ENCODE data around the gene ZIC2.

ZIC2 gene

DNA sequence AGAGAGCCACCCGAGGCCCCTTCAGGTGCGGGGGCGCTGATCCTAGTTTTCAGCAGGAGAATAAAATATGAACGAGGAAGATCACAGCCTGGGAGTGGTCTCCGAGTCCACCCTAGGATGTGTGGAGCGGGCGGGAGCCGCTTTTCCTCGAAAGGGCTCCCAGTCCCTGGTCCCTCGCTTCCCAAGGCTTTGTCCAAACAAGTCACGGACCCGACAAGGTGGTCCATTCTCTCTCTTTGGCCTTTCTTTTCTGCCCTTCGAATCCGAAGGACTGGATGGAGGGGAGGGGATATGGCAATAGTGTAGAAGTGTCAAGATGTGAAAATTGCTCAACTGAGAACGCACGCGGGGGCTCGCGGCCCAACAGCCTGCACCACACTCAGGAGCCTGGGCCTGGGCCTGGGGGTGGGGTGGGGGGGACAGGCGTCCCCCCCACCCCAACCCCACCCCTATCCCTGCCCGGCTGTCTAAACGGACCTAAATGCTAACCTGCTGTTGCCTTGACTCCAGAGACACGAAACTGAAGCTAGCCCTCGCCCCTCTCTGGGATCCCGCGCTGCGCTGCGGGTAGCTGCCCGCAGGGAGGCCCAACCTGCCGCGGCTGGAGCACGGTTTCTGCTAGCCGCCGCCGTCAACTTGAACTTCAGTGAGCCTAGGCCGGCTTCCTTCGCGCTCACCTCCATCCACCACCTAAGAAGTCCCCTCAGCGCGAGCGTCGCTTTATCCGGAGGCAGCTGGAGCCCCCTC, 7.1 kb downstream of the ZIC2 start:
- DNase-seq, result no peak

DNA sequence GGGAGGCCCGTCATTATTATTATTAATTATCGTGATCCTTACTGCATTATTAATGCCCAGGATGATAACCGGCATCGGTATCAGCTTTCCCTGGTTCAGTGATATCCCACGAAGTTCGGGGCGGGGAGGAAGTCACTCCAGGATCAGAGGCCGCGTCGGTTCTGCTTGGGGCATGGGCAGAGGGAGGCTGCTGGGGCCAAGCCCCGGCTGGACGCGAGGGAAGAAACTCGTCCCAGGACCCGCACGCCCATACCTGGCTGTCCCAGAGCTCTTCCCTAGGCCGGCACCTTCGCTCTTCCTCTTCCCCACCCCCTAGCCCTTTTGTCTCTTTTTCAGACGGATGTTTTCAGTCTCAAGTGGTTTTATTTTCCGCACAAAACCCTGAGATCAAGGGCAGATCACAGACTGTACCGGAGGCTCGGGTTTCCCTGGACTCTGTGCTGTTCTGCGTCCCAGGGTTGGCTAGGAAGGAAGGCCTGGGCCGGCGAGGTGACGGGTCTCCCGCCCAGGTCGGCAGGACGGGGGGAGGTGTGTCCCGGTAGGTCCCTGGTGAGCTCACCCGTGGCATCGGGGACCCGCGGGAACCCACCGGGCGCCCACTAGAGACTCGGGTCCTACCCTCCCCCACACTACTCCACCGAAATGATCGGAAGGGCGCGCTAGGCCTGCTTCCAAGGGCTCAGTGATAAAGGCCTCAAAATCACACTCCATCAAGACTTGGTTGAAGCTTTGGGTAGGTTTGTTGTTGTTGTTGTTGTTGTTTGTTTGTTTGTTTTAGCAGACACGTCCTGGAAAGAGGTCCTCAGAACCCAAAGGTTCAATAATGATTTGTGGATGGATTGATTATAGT, 7.9 kb downstream of the ZIC2 start:
- no peak for DNase-seq

DNA sequence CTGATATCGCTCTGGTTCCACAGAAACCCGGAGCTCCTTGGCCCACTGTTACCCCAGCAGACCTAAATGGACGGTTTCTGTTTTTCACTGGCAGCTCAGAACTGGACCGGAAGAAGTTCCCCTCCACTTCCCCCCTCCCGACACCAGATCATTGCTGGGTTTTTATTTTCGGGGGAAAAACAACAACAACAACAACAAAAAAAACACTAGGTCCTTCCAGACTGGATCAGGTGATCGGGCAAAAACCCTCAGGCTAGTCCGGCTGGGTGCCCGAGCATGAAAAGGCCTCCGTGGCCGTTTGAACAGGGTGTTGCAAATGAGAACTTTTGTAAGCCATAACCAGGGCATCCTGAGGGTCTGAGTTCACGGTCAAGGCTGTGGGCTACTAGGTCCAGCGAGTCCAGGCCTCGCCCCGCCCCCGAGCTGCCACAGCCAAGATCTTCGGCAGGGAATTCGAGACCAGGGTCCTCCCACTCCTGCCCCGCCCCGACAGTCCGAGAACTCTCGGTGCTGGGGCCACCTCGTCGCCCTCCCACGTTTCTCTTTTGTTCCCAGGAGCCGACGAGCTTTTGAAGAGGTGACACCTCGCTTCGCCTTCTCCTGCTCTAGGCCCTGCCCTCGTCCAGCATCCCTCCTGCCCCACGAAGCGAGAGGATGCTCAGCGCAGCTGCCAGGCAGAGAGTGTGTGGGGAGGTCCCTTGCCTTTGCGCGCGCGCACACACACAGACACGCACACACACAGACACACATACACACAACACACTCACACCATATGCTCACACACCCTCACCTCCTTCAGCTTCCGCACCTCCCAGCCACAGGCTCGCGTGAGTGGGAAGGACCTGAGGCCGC, 8.8 kb downstream of the ZIC2 start:
- DNase-seq, result no peak

DNA sequence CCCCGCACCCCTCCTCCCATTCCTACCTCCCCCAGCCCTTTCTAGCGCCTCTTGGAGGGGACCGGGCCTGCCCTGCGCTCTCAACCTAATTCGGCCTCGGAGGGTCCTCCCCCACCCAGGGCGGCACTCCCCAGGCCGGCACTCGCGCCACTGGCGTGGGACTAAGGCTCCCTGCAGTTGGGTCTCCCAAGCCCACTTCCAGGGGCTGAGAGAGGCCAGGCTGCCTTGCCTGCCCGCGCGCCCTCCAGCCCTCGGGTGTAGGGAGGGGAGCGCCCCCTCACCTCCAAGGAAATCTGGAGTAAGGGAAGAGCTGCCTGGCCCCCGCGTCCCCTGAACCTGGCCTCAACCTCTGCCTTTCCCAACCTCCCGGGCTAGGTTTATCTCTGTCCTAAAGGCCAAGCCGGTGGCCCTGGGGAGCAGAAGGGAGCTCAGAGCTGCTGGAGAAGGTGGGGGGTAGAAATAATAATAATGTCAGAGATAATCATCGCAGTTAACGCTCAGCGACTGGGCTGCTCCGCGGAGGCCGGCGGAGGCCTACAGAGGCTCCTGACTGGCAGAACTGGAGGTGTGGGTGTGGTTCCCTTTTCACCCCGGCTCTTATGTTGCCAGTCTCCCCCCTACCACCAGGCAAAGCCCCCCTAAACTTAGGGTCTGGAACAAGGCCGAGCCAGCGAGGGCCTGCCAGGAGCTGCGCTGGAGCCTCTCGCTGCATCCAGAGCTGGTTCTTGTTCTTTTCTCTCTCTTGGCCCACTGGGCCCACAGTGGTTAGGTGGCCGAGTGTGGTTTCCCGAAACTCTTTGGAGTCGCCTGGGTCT, 9.6 kb downstream of the ZIC2 start:
- DNase-seq, result no peak

DNA sequence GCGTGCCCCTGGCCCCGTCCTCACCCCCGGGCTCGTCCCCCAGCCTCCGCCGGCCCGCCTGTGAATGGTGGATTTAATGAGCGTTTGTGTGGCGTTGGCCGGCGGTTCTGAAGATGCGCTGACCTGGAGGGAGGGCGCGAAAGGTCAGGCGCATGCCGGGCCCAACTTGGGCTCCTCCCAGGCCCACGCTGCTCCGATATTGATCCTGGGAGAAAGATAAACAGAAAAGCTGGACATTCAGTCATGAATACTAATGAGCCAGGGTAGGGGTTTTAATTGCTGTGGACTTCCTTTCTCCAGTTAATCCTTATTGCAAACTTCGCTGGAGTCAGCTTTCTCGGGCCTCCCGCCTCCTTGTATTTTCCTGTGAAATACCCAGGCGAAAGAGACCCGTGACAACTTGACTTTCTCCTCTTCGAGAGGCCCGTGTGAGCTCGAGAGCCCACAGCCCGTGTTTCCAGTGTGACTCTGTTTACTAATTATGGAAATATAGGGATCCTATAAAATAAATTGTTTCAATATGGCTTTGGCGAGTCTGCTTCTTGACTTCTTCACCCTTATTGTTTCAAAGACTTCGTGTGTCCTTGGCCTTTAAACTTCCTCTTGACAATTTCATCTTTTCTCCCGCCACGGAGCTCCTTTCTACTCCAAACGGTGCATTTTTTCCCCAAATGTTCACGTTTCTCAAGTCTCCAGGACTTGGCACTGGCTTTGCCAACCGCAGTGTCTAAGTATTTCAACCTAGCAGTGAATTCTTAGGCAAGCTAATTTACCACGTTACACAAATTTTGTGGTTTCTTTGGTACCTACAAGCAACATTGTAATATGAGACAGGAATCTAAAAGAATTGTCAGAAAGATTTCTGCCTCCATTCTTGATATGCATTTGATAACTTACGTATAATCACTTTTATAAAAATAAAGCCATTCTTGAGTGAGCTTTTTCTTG, 10.5 kb downstream of the ZIC2 start:
- DNase-seq, result no peak

DNA sequence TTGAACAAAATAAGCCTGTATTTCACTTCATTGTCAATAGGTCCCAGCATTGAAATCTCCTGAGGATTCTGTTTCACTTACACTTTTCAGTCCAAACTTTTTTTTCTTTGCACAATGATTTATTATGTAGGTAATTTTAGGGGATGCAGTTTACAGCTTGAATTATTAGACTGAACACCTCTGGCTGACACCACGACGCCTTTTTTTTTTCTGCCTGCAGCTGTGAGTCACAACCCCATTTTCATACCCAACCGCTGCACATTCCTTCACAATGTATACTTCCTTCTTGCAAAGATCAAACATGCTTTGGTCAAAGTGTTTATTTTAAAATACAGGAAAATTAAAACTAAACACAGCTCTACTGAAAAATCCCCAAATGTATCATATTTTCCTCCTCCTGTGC, 11.4 kb downstream of the ZIC2 start:
- DNase-seq, result no peak

DNA sequence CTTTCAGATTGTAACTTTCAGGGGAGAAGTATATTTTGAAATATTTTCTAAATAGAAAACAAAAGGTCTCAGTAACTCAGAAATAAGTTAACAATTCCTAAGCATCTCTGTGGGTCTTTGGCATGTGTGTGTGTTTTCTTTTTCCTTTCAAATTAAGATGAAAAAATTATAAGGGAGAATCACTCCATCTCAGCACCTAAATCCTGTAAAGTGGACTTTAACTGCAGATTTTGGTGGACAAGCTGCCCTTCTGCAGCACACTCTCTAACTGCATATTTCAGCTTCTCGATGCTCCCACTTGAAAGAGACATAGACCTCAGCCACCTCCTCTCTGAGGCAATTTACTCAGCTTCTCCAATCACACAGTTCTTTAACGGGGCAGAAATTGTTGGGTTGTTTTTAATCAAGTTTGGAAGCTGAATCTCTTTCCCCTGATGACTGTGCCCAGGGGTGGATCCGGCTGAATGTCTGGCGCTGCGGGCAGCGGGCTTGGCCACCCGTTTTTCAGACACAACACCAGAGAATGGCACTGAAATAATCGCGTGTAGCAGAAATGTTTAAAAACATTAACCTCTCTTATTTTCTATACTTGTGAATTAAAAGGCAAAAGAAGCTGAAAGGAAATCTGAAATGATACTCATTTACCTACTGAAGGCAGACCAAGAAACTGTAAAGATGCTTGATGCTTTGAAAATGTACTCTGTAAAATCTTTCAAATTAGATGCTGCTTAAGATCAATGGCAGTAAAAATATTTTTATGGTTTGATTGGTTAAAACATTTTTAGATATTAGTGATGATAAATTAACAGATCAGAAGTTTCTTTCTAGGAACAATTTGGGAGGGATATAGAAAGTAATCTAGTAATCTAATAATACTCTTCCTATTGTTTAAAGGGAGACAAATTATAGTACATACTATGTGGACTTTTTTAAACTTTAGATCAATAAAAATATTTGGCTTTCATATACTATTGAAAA, 12.4 kb downstream of the ZIC2 start:
- no peak for DNase-seq

DNA sequence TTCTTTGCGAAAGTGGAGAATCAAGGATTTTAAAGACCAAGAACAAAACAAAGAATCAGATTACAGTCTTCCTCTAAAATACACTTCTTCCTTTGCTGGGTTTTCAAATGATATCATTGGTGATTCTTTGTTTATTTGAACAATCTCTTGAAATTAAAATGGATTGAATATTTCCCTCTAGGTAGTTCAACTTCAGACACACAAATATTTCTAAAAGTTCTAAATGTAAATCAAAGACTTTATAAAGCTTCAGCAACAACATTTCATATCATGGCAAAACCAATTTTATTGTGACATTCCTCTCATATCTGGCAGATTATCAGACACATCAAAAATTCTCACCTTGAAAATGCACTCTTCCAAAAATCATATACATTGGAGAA, 13.0 kb downstream of the ZIC2 start:
- DNase-seq, result no peak

DNA sequence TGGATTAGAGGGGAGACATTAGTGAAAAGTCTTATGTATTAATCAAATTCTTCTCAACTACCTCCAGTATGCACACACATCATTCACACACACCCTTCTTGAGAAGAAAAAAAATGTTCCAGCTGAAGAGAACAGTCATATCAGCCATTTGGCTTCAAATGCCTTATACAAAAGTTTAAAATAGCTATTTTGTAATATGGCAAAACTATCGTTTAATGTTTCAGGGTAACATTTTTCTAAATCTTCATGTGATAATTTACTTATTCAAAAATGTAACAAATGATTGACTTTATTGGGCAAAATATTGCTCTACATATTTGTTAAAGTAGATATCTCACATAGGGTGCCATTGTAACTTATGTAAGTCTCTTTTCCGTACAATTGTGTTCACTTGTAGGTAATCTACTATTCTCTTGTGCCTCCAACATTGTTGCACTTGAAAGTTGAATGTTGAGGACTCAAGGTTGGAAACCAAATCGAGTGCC, 13.6 kb downstream of the ZIC2 start:
- DNase-seq, result no peak

DNA sequence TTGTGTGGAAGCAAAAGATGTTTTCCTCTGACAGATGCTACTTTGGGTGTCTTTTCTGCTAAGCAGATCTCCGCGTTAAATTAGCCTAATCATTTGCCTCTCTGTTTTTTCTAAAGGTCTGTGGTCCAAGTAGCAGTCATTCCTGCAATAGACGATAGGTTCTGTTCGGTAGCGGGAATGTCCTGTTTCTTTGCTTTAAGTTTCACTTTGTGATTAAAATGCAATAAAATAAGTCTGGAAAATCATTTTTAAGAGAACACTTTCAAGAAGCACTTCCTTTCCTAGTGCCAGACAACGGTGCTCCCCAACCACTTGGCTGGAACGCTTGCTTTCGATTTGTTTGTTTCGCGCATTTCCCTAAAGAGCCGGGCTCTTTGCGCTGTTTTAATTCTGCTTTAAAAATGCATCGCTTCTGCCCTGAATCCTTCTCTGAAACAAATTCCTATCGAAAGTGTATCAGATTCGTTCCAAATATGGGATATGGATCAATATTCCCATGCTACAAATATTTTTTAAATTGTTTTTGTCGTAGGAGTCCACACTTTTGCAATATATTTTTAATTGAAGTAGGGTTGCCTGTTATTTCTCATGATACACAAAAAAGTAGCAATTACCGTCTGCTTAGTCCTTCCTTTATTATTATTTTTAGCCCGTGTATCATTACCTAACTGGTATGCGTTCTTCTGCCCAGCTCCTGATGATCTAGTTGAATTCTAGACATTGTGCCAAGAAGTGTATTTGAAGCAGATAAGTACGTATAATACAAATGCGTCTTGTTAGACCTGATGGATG, 14.2 kb downstream of the ZIC2 start:
- DNase-seq, result no peak

DNA sequence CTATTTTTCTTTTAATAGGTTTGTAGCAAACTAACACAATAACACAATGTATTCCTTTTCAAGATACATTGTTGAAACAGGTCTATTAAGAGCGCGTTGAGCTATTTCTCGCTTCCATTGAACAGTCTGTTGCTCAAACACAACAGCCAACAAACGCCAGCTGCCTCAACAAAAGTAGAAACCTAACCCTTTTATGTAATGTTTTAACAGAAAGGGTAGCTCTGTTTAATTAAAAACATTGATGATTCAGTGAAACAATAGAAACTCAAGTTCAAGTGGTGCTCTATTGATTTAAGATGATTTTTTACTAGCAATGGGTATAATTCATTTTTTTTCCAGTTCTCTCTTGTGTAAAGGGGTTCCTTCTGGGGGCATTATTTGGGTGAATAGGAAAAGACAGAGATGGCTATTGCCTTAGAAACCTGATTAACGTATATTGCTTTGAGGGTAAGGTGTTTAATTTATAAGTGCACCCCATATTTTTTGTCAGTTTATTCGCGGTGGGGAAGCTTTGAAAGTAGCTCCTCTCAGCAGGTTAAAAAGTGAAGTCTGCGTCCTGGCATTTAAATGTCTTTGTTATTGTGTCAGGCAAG, 14.9 kb downstream of the ZIC2 start:
- no peak for DNase-seq

DNA sequence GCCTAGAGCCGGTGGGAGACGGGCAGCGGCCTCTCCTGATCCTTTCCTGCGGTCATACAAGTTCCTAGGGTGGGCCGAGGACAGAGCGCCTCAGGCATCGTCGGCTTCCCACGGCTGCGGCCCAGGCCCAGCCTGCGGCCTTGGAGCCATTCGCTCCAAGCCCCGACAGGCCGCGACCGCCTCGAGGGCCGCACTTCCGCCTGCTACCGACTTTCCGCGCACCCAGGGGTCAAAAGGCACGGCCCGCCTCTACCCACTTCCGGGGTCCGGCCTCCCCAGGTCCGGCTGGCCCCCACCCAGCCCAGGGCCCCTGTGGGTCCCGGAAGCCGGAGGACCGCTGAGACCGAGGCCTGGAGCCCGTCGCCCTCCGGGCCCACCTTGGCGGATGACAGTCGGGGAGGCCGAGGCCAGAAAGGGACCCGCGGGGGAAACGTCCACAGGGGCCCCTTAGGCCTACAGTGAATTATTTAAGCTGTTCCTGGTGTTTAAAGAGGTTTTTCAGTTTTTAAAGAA, 16.2 kb downstream of the ZIC2 start:
- DNase-seq, result no peak

DNA sequence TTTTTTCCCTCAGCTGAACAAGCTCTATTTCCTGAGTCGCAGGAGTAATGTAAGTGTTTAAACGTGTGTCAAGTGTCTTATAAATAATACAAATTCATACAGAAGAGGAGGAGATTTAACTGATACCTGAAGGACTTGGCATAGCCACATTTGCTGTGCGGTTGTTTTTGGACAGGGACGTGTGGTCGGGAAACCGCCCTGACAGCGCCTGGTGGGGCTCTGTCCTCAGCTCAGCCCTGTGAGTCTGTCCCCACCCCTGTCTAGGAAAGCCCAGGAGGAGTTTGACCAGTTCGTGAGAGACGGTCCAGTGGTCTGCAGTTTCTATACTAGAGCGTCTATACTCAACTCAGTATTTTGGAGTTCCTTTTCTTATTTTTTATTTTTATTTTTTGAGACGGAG, 16.7 kb downstream of the ZIC2 start:
- no peak for DNase-seq

DNA sequence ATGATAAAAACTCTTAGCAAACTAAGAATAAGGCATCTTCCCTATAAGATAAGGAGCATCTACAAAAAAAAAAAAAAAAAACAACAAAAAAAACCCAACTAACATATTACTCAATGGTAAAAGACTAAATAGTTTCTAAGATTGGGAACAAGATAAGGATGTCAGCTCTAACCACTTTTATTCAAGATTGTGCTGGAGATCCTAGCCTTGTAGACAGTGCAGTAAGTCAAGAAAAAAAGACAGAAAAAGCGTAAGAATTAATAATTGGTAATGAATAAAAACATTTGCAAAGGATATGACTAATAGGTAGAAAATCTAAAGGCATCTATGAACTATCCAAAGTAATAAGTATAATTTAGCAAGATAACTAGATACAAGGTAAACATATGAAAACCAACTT, 33.0 kb downstream of the ZIC2 start:
- no peak for DNase-seq

DNA sequence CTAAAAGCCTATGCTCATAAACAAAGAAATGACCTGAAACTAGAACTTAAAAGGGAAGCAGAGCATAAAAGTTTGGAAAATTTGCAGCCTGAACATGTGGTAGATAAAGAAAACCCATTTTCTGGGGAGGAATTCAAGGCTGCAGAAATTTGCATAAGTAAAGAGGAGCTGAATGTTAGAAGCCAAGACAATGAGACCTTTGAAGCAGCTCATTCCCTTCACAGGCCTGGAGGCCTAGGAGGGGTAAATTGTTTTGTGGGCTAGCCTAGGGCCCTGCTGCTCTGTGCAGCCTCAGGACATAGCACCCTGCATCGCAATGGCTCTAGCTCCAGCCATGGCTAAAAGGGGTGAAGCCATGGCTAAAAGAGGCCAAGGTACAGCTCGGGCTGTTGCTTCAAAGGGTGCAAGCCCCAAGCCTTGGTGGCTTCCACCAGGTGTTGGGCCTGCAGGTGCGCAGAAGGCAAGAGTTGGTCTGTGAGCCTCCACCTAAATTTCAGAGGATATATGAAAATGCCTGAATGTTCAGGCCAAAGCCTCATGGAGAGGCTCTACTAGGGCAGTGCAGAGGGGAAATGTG, 38.3 kb downstream of the ZIC2 start:
- DNase-seq, result no peak

DNA sequence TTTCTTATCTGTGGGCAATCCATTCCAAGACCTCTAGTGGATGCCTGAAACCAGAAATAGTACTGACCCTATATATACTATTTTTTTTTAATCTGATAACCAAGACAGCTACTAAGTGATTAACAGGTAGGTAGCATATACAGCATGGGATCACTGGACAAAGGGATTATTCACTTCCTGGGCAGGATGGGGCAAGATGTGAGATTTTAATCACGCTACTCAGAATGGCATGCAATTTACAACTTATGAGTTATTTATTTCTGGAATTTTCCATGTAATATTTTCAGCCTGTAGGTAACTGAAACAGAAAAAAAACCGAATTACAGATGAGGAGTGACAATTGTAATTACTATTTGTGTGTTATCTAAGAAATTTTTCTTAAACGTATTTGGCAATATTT, 41.2 kb downstream of the ZIC2 start:
- no peak for DNase-seq

DNA sequence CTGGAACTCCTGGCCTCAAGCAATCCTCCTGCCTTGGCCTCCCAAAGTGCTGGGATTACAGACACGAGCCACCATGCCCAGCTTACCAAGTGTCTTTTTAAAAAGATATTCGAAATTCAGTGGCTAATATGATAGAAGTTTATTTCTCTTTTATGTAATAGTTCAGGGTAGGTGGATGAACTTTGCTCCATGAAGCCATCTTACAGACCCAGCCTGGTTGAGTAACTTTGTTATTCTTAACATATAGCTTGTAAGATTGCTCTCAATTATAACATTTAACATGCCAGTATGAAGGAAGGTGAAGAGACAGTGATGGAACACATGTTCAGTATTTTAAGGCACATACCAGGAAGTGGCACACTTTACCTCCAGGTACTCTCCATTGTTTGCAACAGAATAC, 42.4 kb downstream of the ZIC2 start:
- DNase-seq, result no peak

DNA sequence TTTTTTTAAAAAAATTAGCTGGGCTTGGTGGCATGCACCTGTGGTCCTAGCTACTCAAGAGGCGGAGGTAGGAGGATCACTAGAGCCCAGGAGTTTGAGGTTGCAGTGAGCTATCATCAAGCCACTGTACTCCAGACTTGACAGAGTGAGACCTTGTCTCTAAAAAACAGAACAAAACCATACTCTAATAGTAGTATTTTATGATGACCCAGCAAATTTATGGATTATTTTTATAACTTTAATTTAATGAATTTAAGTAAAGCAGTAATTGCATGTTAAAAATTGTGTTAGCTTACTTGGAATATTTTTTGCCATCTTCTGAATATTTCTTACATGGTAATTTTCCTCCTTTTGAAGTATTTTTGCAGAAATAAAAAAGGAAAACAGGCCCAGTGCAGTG, 48.3 kb downstream of the ZIC2 start:
- DNase-seq, result no peak
